GM06990 (cell line): ENCODE data around the gene NPTX1.

ENCODE experiments used
- DNase-seq: peaks from one replicate; pipeline ENCODE4 v3.0.0-alpha.2; 2011; ENCODE audit not compliant: insufficient read length; ENCODE audit errors: extremely low read depth
- H3K27me3 ChIP-seq: replicated peaks from 2 replicates; pipeline ENCODE4 v1.6.0; 2011; ENCODE audit warnings: low read length; ENCODE audit not compliant: control insufficient read depth, insufficient read depth
- H3K36me3 ChIP-seq: 2 replicates; pipeline ENCODE4 v1.5.1; 2011; ENCODE audit warnings: low read length; ENCODE audit not compliant: control insufficient read depth, insufficient read depth
- H3K4me3 ChIP-seq: replicated peaks from 2 replicates; pipeline ENCODE4 v1.5.1; 2011; ENCODE audit warnings: low read depth, mild to moderate bottlenecking, control low read depth, low read length
- CTCF ChIP-seq: IDR thresholded peaks from 2 replicates; pipeline ENCODE4 v1.5.1; 2011; ENCODE audit warnings: low read length, control low read depth, mild to moderate bottlenecking, inconsistent platforms; ENCODE audit not compliant: insufficient read depth, poor library complexity, severe bottlenecking

Gene NPTX1

GRCh38 chr17:80497726-80498241 is 21.4 kb upstream of the NPTX1 start:
- H3K4me3 ChIP-seq: no peak overlapping the region
- TF ChIP-seq CTCF: no peak
- DNase-seq: no peak
- H3K27me3 ChIP-seq: peaks cover 2% of the 10 kb centered on the region; the same call in 1 of the 2 replicates
- H3K36me3 ChIP-seq: no peaks in the 10 kb centered on the region

GRCh38 chr17:80494547-80494946 is 18.1 kb upstream of the NPTX1 start:
- TF ChIP-seq CTCF: no peak
- DNase-seq: no peak
- H3K4me3 ChIP-seq: no peak overlapping the region
- no peaks in the 10 kb centered on the region for H3K36me3 ChIP-seq
- peaks cover 2% of the 10 kb centered on the region; the same call in 1 of the 2 replicates for H3K27me3 ChIP-seq

- Histone ChIP-seq H3K4me3 (no peak overlapping the region), H3K36me3 (no peaks in the 10 kb centered on the region), H3K27me3 (peaks cover 2% of the 10 kb centered on the region; the same call in 1 of the 2 replicates)
- no peak for TF ChIP-seq CTCF
- DNase-seq: no peak
These were observed 16.1 kb upstream of the NPTX1 start for GRCh38 chr17:80492343-80493136.

- H3K36me3 ChIP-seq: no peaks in the 10 kb centered on the region
- DNase-seq: no peak
- no peak overlapping the region for H3K4me3 ChIP-seq
- H3K27me3 ChIP-seq: peaks cover under 1% of the 10 kb centered on the region; the same call in 1 of the 2 replicates
- no peak for TF ChIP-seq CTCF
These were observed 15.3 kb upstream of the NPTX1 start for GRCh38 chr17:80491478-80492342.

- DNase-seq: no peak
- H3K27me3 ChIP-seq: no peaks in the 10 kb centered on the region; the same call in 1 of the 2 replicates
- no peak for TF ChIP-seq CTCF
- H3K36me3 ChIP-seq: no peaks in the 10 kb centered on the region
- no peak overlapping the region for H3K4me3 ChIP-seq
These were observed 11.1 kb upstream of the NPTX1 start for GRCh38 chr17:80487511-80487910.
